Esophagus squamous epithelium (tissue), 5 donors: ENCODE measurements around the gene ABHD3. TPM values are rescaled to one million over a fixed set of nuclear protein-coding genes. Genes with fewer than 3 reads are reported as not detected.
"Not testable (repeated sequence)": the region's sequence is repeated elsewhere in the genome, so short reads cannot be mapped to it uniquely, and the experiment has no call there.

ENCODE experiments used
- DNase-seq: peaks from one replicate; lab custom pipeline; 2025; lab: John Stamatoyannopoulos, UW
- H3K27ac ChIP-seq, 4 donors: fragments of 200-600 bp; sonication (generic); one replicate each; pipeline ENCODE4 v1.5.1; 2016 to 2019; ENCODE audit warnings: mild to moderate bottlenecking in 1 of 4
- H3K27me3 ChIP-seq, 4 donors: fragments of 200-600 bp; sonication (generic); 1 replicate in 3 of 4; 2 replicates in 1 of 4; pipeline versions ENCODE4 v1.5.1 to v1.6.0; 2017 to 2021; ENCODE audit warnings: antibody characterized with exemption in 1 of 4
- H3K36me3 ChIP-seq, 3 donors: fragments of 200-600 bp; sonication (generic); one replicate each; pipeline ENCODE4 v1.5.1; 2016 to 2019
- H3K4me1 ChIP-seq, 3 donors: fragments of 200-600 bp; sonication (generic); one replicate each; pipeline ENCODE4 v1.5.1; 2017 to 2019
- H3K4me3 ChIP-seq, 4 donors: fragments of 200-600 bp; sonication (generic); 1 replicate in 3 of 4; 2 replicates in 1 of 4; pipeline ENCODE4 v1.5.1; 2016 to 2019; ENCODE audit warnings: mild to moderate bottlenecking in 2 of 4, moderate library complexity in 1 of 4
- H3K9me3 ChIP-seq, 3 donors: fragments of 200-600 bp; sonication (generic); one replicate each; pipeline ENCODE4 v1.5.1; 2016 to 2019
- POLR2A ChIP-seq, 4 donors: fragments of 450-650 bp; IDR thresholded peaks; one replicate each; pipeline ENCODE4 v1.6.1; 2017; ENCODE audit warnings: antibody characterized with exemption in 4 of 4, mild to moderate bottlenecking in 4 of 4, moderate library complexity in 3 of 4
- WGBS, 2 donors: methylation state at CpG; one replicate each; pipeline ENCODE4 v1.1.5; 2018; 5-methylcytosine and 5-hydroxymethylcytosine counted together
- intact Hi-C: fragments of 100-400 bp; cut with DNase I; formaldehyde crosslinking; loops from one replicate; pipeline ENCODE4 v1.15.0; 2022
- total RNA-seq, 4 donors: library from RNA; depleted of rRNA; stranded (reverse); fragments of >200 nt; gene quantifications; one replicate each; pipeline ENCODE4 v1.1.0, GENCODE V29; 2016
- TF ChIP-seq, protein P1 (sequence below), 6 experiments: fragments of 450-650 bp in 4 of 6; fragments of 200-600 bp in 2 of 6; sonication (generic) in 2 of 6; IDR thresholded peaks; one replicate each; pipeline ENCODE4 v1.5.1; 2016 to 2019; ENCODE audit warnings: antibody characterized with exemption in 6 of 6, mild to moderate bottlenecking in 4 of 6, moderate library complexity in 4 of 6
- donor health status: DM: yes; HTN: yes; CAD: no.

Gene ABHD3
- total RNA-seq, 4 donors from 2014 or later, result 11.8 to 21.1 (median 14.0) TPM

DNA sequence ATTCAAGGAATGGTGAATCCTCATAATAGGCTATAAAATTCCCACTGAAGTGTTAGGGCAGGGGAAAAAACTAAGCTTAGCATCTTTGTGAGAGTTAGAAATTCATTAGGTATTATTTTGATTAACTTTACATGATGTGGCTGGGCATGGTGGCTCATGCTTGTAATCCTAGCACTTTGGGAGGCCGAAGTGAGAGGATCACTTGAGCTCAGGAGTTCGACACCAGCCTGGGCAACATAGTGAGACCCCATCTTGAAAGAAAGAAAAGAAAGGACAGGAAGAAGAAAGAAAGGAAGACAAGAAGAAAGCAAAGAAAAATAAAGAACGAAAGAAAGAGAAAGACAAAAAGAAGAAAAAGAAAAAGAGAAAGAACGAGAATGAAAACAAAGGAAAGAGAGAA is 52.5 kb downstream of the ABHD3 start:
- no peak for DNase-seq
- no peaks in the 10 kb centered on the region for H3K4me1 ChIP-seq
- TF ChIP-seq POLR2A (IDR thresholded peaks at IDR 0.05), result no peak
- TF ChIP-seq, protein P1, sequence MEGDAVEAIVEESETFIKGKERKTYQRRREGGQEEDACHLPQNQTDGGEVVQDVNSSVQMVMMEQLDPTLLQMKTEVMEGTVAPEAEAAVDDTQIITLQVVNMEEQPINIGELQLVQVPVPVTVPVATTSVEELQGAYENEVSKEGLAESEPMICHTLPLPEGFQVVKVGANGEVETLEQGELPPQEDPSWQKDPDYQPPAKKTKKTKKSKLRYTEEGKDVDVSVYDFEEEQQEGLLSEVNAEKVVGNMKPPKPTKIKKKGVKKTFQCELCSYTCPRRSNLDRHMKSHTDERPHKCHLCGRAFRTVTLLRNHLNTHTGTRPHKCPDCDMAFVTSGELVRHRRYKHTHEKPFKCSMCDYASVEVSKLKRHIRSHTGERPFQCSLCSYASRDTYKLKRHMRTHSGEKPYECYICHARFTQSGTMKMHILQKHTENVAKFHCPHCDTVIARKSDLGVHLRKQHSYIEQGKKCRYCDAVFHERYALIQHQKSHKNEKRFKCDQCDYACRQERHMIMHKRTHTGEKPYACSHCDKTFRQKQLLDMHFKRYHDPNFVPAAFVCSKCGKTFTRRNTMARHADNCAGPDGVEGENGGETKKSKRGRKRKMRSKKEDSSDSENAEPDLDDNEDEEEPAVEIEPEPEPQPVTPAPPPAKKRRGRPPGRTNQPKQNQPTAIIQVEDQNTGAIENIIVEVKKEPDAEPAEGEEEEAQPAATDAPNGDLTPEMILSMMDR (IDR thresholded peaks at IDR 0.05), result no peak
- no peaks in the 10 kb centered on the region for H3K9me3 ChIP-seq
- H3K27me3 ChIP-seq, result no peaks in the 10 kb centered on the region
- no peak overlapping the region for H3K4me3 ChIP-seq
- intact Hi-C loops, result no loop called here
- H3K36me3 ChIP-seq, result peaks cover 0 to 23% (median 0%) of the 10 kb centered on the region in 3 donors
- WGBS, 2 donors, result 88 to 94% methylated on average over 4 of the region's 4 CpGs
- no peak overlapping the region for H3K27ac ChIP-seq

DNA sequence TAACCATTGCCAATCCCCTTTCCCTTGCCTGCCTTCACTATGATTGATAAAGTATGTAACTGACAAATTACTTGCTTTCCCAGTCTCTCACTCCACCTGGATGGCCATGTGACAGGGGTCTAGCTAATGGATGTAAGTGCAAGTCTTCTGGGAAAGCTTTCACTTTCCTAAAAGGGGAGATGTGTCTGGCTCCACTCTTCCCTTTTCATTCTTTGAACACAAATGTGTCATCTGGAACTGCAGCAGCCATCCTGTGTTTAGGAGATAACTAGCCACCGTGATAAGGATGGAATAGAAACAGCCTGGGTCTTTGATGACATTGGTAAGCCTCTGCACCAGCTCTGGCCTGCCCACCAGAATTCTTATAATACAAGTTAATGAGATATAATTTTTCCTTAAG is 54.3 kb downstream of the ABHD3 start:
- H3K36me3 ChIP-seq, result peaks cover 0 to 7% (median 0%) of the 10 kb centered on the region in 3 donors
- H3K27me3 ChIP-seq, result no peaks in the 10 kb centered on the region
- H3K9me3 ChIP-seq, result no peaks in the 10 kb centered on the region
- WGBS, 2 donors, result 75 to 82% methylated on average over 1 of the region's 1 CpG
- TF ChIP-seq, protein P1 (IDR thresholded peaks at IDR 0.05), result no peak
- no peak for TF ChIP-seq POLR2A (IDR thresholded peaks at IDR 0.05)
- no peak overlapping the region for H3K27ac ChIP-seq
- H3K4me3 ChIP-seq, result no peak overlapping the region
- DNase-seq, result no peak
- no peaks in the 10 kb centered on the region for H3K4me1 ChIP-seq
- intact Hi-C loops, result no loop called here

DNA sequence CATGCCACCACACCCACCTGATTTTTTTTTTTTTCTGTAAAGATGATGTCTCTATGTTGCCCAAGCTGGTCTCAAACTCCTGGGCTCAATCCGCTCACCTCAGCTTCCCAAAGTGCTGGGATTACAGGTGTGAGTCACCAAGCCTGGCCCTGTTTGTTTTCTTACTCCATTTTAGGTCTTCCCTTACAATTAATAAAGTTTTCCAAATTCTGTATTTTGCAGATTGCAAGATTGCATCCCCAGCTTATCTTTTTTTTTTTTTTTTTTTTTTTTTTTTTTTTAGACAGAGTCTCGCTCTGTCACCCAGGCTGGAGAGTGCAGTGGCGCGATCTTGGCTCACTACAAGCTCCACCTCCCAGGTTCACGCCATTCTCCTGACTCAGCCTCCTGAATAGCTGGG is 64.2 kb downstream of the ABHD3 start:
- DNase-seq, result not testable (repeated sequence)

GRCh38 chr18:21638822-21639221 is 65.8 kb downstream of the ABHD3 start:
- 92% methylated on average over 3 of the region's 3 CpGs for WGBS, 2 donors
- intact Hi-C loops, result no loop called here
- H3K27ac ChIP-seq, result no peak overlapping the region
- no peaks in the 10 kb centered on the region for H3K9me3 ChIP-seq
- no peaks in the 10 kb centered on the region for H3K27me3 ChIP-seq
- no peak for TF ChIP-seq POLR2A (IDR thresholded peaks at IDR 0.05)
- TF ChIP-seq, protein P1 (IDR thresholded peaks at IDR 0.05), result no peak
- H3K4me1 ChIP-seq, result no peaks in the 10 kb centered on the region
- no peak for DNase-seq
- peaks cover 0 to 26% (median 0%) of the 10 kb centered on the region in 3 donors for H3K36me3 ChIP-seq
- H3K4me3 ChIP-seq, result no peak overlapping the region

More for the DNA sequence above, 64.2 kb downstream of the ABHD3 start:
- H3K27ac ChIP-seq, H3K4me1 ChIP-seq, H3K4me3 ChIP-seq, H3K27me3 ChIP-seq, H3K9me3 ChIP-seq, intact Hi-C loops: not testable (repeated sequence)
- WGBS, 2 donors, result 85 to 100% methylated on average over 1 of the region's 5 CpGs
- peaks cover 0 to 13% (median 0%) of the 10 kb centered on the region in 3 donors for H3K36me3 ChIP-seq

DNA sequence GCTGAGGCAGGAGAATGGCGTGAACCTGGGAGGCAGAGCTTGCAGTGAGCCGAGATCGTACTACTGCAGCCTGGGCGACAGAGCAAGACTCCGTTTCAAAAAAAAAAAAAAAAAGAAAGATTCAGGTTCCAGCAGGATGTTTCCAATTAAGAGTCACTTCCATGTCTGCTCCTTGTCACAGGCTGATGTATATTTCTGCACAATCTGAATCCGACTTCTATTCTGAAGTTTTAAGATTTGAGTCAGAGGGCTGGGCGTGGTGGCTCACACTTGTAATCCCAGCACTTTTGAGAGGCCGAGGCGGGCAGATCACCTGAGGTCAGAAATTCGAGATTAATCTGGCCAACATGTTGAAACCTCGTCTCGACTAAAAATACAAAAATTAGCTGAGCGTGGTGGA is 67.8 kb downstream of the ABHD3 start:
- no peaks in the 10 kb centered on the region for H3K9me3 ChIP-seq
- 48 to 74% methylated on average over 10 to 13 of the region's 13 CpGs for WGBS, 2 donors
- H3K27ac ChIP-seq, result no peak overlapping the region
- TF ChIP-seq, protein P1 (IDR thresholded peaks at IDR 0.05), result no peak
- TF ChIP-seq POLR2A (IDR thresholded peaks at IDR 0.05), result no peak
- no peaks in the 10 kb centered on the region for H3K4me1 ChIP-seq
- intact Hi-C loops, result no loop called here
- H3K4me3 ChIP-seq, result no peak overlapping the region
- no peak for DNase-seq
- H3K36me3 ChIP-seq, result peaks cover 0 to 43% (median 2%) of the 10 kb centered on the region in 3 donors
- no peaks in the 10 kb centered on the region for H3K27me3 ChIP-seq
